Stimulated activated CD8-positive, alpha-beta memory T cell treated with anti-CD3 and anti-CD28 coated beads, Interleukin-12 subunit alpha, Interleukin-12 subunit beta, amount 100 ng/mL, for 1 hour (primary cell): ENCODE data around the gene RPA3.

Experiments used
- DNase-seq: peaks from one replicate; pipeline ENCODE4 v3.0.0-alpha.2; 2020; ENCODE audit warnings: low read depth

RPA3 gene

GRCh38 chr7:7596176-7596575 lies 122.2 kb downstream of the RPA3 start:
- no peak for DNase-seq

DNA sequence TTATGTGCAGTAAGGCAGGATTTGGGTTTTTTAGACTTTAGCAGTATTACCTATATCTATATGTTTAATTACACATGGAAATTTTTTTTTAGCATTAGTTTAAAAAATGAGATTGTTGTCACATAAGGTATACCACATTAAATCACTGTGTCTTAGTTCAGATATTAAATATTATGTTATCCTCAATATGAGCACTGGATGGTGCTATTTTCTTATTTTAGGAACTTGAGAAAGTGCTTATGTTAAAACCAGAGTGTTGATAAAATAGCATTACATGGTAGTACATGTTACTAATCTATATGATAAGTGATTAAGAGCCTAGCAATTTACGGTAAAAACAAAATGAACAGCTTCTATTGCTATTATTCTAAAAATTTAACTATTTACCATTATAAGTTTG lies 123.0 kb downstream of the RPA3 start:
- DNase-seq, result no peak
